ENCODE data around the gene ROBO2.

ROBO2 gene

DNA sequence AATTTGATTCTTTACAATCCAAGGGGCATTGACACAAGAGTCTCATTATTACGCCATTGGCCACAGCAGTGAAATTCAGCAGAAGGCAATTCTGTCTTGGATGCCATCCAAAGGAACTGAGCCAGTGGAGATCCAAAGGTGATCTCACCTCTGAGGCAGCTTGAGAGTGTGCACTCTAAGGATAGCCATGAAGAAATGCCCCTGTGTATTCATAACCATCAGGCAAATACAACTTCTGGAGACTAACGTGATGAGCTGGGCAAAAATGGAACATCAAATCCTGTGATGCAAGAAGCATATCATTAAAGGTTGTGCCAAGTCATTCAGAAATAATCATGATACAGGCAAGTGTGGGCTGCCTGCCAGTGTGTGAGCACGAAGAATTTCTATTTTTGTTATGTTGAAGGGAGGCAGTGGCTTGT is 41.4 kb downstream of the ROBO2 start:
- Histone ChIP-seq H3K27ac (no peak overlapping the region), H3K4me3 (no peak overlapping the region)
- TF ChIP-seq, protein P1, sequence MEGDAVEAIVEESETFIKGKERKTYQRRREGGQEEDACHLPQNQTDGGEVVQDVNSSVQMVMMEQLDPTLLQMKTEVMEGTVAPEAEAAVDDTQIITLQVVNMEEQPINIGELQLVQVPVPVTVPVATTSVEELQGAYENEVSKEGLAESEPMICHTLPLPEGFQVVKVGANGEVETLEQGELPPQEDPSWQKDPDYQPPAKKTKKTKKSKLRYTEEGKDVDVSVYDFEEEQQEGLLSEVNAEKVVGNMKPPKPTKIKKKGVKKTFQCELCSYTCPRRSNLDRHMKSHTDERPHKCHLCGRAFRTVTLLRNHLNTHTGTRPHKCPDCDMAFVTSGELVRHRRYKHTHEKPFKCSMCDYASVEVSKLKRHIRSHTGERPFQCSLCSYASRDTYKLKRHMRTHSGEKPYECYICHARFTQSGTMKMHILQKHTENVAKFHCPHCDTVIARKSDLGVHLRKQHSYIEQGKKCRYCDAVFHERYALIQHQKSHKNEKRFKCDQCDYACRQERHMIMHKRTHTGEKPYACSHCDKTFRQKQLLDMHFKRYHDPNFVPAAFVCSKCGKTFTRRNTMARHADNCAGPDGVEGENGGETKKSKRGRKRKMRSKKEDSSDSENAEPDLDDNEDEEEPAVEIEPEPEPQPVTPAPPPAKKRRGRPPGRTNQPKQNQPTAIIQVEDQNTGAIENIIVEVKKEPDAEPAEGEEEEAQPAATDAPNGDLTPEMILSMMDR (IDR thresholded peaks at IDR 0.05), result no peak
- DNase-seq (ENCODE audit: low spot score), result no peak

DNA sequence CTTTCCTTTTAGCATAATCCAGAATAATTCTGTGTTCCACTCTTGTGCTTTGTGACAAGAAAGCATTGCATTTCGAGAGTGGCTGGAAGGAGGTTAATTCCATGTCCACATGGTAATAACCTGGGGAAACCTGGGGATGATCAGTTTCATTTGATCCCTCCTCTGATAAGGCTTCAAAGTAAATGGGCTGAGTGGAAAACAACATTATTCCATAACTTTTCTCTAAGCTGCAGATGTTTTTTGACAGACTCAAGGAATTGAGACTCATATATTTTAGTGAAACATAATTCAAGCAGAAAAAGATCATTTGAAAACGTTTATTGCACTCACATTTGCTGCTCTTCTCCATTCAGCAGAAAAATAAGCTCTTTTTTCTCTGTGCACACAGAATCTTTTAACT is 44.6 kb downstream of the ROBO2 start:
- TF ChIP-seq, protein P1 (IDR thresholded peaks at IDR 0.05), result no peak
- DNase-seq (ENCODE audit: low spot score), result no peak
- no peak overlapping the region for H3K4me3 ChIP-seq
- no peak overlapping the region for H3K27ac ChIP-seq

- TF ChIP-seq, protein P1 (IDR thresholded peaks at IDR 0.05), result no peak
- no peak for DNase-seq (ENCODE audit: low spot score)
- H3K27ac ChIP-seq, result no peak overlapping the region
- H3K4me3 ChIP-seq, result no peak overlapping the region
Measured at GRCh38 chr3:77086408-77086807, 46.5 kb downstream of the ROBO2 start.

GRCh38 chr3:77091809-77092208 is 51.9 kb downstream of the ROBO2 start:
- no peak overlapping the region for H3K27ac ChIP-seq
- TF ChIP-seq, protein P1 (IDR thresholded peaks at IDR 0.05), result no peak

DNA sequence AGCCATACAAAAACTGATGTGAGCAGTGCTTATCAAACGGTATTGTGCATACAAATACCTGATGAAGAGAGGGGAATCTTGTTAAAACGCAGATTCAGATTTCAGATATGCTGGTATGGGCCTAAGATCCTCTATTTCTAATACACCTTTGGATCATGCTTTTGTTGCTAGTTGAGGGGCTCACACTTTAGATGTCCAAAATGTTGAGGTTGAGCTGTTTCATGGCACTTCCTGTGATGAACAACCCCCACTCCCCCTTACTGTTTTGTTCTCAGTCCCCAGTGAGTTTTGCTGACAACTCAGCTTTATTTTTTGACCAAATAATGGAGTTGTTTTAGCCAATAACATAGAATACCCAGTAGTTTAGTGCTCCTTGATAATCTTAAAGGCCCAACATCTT is 53.2 kb downstream of the ROBO2 start:
- DNase-seq (ENCODE audit: low spot score), result no peak
- no peak overlapping the region for H3K27ac ChIP-seq
- TF ChIP-seq, protein P1 (IDR thresholded peaks at IDR 0.05), result no peak

More at GRCh38 chr3:77091809-77092208, 51.9 kb downstream of the ROBO2 start:
- no peak overlapping the region for H3K4me3 ChIP-seq
- no peak for DNase-seq (ENCODE audit: low spot score)

DNA sequence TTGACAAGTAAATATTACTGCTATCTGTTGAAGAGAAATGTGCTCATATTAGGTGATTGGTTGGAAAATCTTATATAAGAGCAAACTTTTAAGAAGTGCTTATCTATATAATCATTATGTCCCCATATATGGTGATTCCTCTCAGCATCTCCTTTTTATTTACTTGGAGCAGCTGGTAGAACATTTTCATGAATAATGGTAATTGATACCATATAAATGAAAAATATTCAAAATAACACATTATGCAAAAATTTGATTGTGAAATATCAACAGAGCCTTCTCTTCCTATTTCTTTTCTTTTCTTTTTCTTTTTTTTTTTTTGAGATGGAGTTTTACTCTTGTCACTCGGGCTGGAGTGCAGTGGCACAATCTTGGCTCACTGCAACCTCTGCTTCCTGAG is 56.2 kb downstream of the ROBO2 start:
- TF ChIP-seq, protein P1 (IDR thresholded peaks at IDR 0.05), result no peak
- H3K4me3 ChIP-seq, result no peak overlapping the region
- DNase-seq (ENCODE audit: low spot score), result no peak
- H3K27ac ChIP-seq, result no peak overlapping the region

More for the DNA sequence above, 53.2 kb downstream of the ROBO2 start:
- H3K4me3 ChIP-seq, result no peak overlapping the region

- TF ChIP-seq, protein P1 (IDR thresholded peaks at IDR 0.05), result no peak
- H3K4me3 ChIP-seq, result no peak overlapping the region
- DNase-seq (ENCODE audit: low spot score), result no peak
- no peak overlapping the region for H3K27ac ChIP-seq
Measured at GRCh38 chr3:77096966-77097890, 57.3 kb downstream of the ROBO2 start.
